Trophoblast cell (in vitro differentiated cells and primary cell): ENCODE results near the gene SEMA3B.

Source experiments
- DNase-seq, 2 donors: peaks; one replicate each; pipeline ENCODE4 v3.0.0-alpha.2; 2016
- H2AFZ ChIP-seq: 2 replicates; pipeline ENCODE4 v1.6.1; 2013; ENCODE audit warnings: low read length, moderate library complexity, mild to moderate bottlenecking; ENCODE audit not compliant: insufficient read depth, poor library complexity
- H2AK5ac ChIP-seq: 2 replicates; pipeline ENCODE4 v1.6.1; 2013; ENCODE audit warnings: mild to moderate bottlenecking, low read length
- H2BK120ac ChIP-seq: 2 replicates; pipeline ENCODE4 v1.6.1; 2013; ENCODE audit warnings: low read length, mild to moderate bottlenecking, moderate library complexity; ENCODE audit not compliant: insufficient read depth, poor library complexity
- H2BK12ac ChIP-seq: 2 replicates; pipeline ENCODE4 v1.6.1; 2013; ENCODE audit warnings: mild to moderate bottlenecking, low read length, moderate library complexity
- H2BK5ac ChIP-seq: 2 replicates; pipeline ENCODE4 v1.6.1; 2013; ENCODE audit warnings: low read length, low read depth, moderate library complexity, mild to moderate bottlenecking; ENCODE audit not compliant: poor library complexity
- H3K14ac ChIP-seq: 2 replicates; pipeline ENCODE4 v1.6.1; 2013; ENCODE audit warnings: mild to moderate bottlenecking, low read length
- H3K18ac ChIP-seq: 2 replicates; pipeline ENCODE4 v1.6.1; 2013; ENCODE audit warnings: mild to moderate bottlenecking, low read length
- H3K23ac ChIP-seq: 2 replicates; pipeline ENCODE4 v1.6.1; 2013; ENCODE audit warnings: low read length
- H3K27ac ChIP-seq: 2 replicates; pipeline ENCODE4 v1.5.1; 2013; ENCODE audit warnings: low read depth, mild to moderate bottlenecking, inconsistent platforms, low read length, moderate library complexity
- H3K27me3 ChIP-seq: 2 replicates; pipeline ENCODE4 v1.6.1; 2013; ENCODE audit warnings: inconsistent platforms, mild to moderate bottlenecking, low read length, moderate library complexity; ENCODE audit not compliant: insufficient read depth
- H3K36me3 ChIP-seq, 2 experiments: 1 replicate in 1 of 2; 2 replicates in 1 of 2; pipeline ENCODE4 v1.6.1; 2013; ENCODE audit warnings: low read length in 2 of 2, mild to moderate bottlenecking in 2 of 2, moderate library complexity in 1 of 2; ENCODE audit not compliant: insufficient read depth in 2 of 2, control insufficient read depth in 1 of 2
- H3K4ac ChIP-seq: 2 replicates; pipeline ENCODE4 v1.6.1; 2013; ENCODE audit warnings: low read depth, mild to moderate bottlenecking, low read length, moderate library complexity
- H3K4me1 ChIP-seq, 2 experiments: 1 replicate in 1 of 2; 2 replicates in 1 of 2; pipeline ENCODE4 v1.6.1; 2013; ENCODE audit warnings: low read length in 2 of 2, mild to moderate bottlenecking in 2 of 2, moderate library complexity in 1 of 2; ENCODE audit not compliant: insufficient read depth in 2 of 2, control insufficient read depth in 1 of 2
- H3K4me2 ChIP-seq: 2 replicates; pipeline ENCODE4 v1.6.1; 2013; ENCODE audit warnings: inconsistent platforms, mild to moderate bottlenecking, low read length, moderate library complexity
- H3K4me3 ChIP-seq: 2 replicates; pipeline ENCODE4 v1.5.1; 2013; ENCODE audit warnings: mild to moderate bottlenecking, low read depth, low read length, inconsistent platforms
- H3K79me1 ChIP-seq: one replicate; pipeline ENCODE4 v1.6.1; 2013; ENCODE audit warnings: low read length
- H3K79me2 ChIP-seq: 2 replicates; pipeline ENCODE4 v1.6.1; 2013; ENCODE audit warnings: low read length, mild to moderate bottlenecking; ENCODE audit not compliant: control insufficient read depth, insufficient read depth, poor library complexity
- H3K9ac ChIP-seq: 2 replicates; pipeline ENCODE4 v1.6.1; 2013; ENCODE audit warnings: mild to moderate bottlenecking, low read length
- H3K9me3 ChIP-seq: 2 replicates; pipeline ENCODE4 v1.6.1; 2013; ENCODE audit warnings: low read depth, mild to moderate bottlenecking, control low read depth, inconsistent platforms, low read length; ENCODE audit not compliant: insufficient read depth
- H4K12ac ChIP-seq: 2 replicates; pipeline ENCODE4 v1.6.1; 2013; ENCODE audit warnings: low read depth, mild to moderate bottlenecking, low read length, moderate library complexity
- H4K8ac ChIP-seq: 2 replicates; pipeline ENCODE4 v1.6.1; 2013; ENCODE audit warnings: low read depth, mild to moderate bottlenecking, low read length, moderate library complexity
- H4K91ac ChIP-seq: one replicate; pipeline ENCODE4 v1.6.1; 2013; ENCODE audit warnings: low read depth, mild to moderate bottlenecking, low read length, moderate library complexity
- WGBS: extraction: QIAGEN DNeasy Blood & Tissue Kit; methylation state at CpG from one replicate; pipeline ENCODE4 v1.1.7; 2013; ENCODE audit warnings: missing lambda C conversion rate; ENCODE audit not compliant: insufficient read length, insufficient coverage; ENCODE audit errors: extremely low coverage; 5-methylcytosine and 5-hydroxymethylcytosine counted together

Gene SEMA3B

DNA sequence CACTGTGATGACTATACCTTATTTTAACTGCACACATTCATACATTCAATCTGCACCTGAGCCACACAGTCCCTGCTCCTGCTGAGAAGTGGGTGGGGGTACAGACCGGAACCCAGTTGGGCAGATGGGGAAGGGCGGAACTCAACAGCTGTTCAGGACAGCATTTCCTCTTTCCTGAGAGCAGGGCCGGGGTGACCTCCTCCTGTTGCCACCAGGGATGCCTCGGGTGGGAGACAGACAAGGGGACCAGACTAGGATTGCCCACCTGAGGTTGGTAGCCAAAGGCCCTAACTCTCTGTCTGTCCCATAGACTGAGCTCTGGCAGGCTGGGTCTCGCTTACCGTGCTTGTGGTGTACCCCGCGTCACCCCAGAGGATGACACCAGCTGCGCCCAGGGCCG lies 49.7 kb downstream of the SEMA3B start:
- Histone ChIP-seq H3K9me3 (peaks cover 2% of the 10 kb centered on the region), H4K12ac (no peak overlapping the region), H2BK5ac (no peak overlapping the region), H3K79me1 (peaks cover 16% of the 10 kb centered on the region), H3K4me2 (no peak overlapping the region), H3K4me1 (peaks cover 40 to 42% of the 10 kb centered on the region in 2 experiments), H3K79me2 (peaks cover 15% of the 10 kb centered on the region), H3K4ac (no peak overlapping the region), H3K4me3 (no peak overlapping the region), H3K14ac (no peak overlapping the region), H2AK5ac (no peak overlapping the region), H2AFZ (no peak overlapping the region), H2BK12ac (no peak overlapping the region), H3K36me3 (peaks cover 29% of the 10 kb centered on the region in 2 experiments), H3K23ac (no peak overlapping the region), H3K27ac (no peak overlapping the region), H2BK120ac (no peak overlapping the region), H4K91ac (no peak overlapping the region), H4K8ac (no peak overlapping the region), H3K18ac (no peak overlapping the region), H3K9ac (no peak overlapping the region), H3K27me3 (no peaks in the 10 kb centered on the region)
- WGBS, result no CpG with 5 or more reads among the region's 10 CpGs
- no peak for DNase-seq

DNA sequence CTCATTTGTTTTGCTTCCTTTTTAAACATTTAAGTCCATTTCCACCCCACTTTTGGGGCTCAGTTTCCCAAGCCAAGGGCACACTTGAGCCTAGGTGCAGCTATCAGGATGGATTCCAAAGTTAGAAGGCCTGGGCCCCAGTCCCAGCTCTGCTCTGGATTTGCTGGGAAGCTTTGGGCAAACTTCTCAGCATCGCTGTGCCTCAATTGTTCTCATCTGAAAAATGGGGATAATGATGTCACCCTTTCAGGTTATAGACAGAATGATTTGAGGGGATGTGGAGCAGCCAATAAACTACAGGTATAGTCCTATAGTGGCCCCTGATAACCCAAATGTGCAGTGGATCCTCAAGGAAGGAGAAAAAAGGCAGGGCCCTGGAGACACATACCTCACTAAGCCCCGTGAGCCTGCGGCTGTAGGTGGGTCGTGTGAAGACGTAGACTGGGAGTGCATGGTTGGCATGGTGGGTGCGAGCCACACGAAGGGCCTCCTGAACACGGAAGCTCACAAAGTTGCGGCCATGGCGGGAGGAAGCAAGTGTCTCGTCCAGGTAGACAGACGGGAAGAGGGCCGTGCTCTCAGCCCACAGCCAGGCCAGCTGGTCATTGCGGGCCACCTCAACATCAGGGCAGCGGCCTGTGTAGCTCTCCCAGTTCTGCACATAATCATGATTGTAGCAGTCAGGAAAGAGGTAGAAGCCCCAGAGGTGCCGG lies 50.4 kb downstream of the SEMA3B start:
- H3K36me3 ChIP-seq, result peaks cover 32% of the 10 kb centered on the region in 2 experiments

DNA sequence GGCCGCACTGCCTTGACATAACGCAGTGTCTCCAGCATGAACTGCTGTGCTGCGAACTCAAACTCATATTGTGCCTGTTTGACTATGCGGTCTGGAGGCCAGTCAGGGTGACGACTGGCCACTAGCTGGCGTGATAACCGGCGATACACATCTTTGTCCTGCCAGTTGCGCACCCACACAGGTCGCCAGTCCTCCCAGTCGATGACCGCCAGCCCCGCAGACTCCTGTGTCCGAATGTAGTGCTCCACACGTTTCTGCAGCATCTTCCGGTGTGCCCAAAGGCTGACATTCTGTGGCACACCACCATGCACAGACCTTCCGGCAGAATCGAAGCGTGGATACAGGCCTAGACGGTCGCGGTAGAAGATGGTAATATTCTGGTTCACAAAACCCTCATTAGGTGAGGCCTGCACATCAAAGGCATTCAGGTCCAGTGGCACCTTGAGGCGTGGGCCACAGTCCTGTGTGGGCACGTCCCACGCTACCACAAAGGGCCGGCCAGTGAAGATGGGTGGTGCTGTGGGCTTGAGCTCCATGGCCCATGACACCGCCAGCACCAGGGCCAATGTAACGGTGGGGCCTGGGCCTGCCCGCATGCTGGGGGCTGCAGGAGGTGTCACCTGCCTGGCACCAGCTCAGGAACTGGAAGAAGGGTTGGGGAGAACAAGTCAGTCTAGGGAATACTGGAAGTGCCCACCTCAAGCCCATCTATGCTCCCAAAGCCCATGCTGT lies 51.1 kb downstream of the SEMA3B start:
- H3K14ac ChIP-seq, result peak overlapping the region; percentile 88
- H3K9ac ChIP-seq, result peak overlapping the region; percentile 73
- no peak overlapping the region for H2AFZ ChIP-seq
- peak overlapping the region; percentile 0 for H3K18ac ChIP-seq
- H3K79me1 ChIP-seq, result peaks cover 16% of the 10 kb centered on the region
- peaks cover 32% of the 10 kb centered on the region in 2 experiments for H3K36me3 ChIP-seq
- whole genome bisulfite sequencing, result no CpG with 5 or more reads among the region's 29 CpGs
- H2BK120ac ChIP-seq, result no peak overlapping the region
- H2BK5ac ChIP-seq, result no peak overlapping the region
- H3K23ac ChIP-seq, result no peak overlapping the region
- peak overlapping the region; percentile 81 for H4K91ac ChIP-seq
- H3K9me3 ChIP-seq, result peaks cover under 1% of the 10 kb centered on the region
- peaks cover 15% of the 10 kb centered on the region for H3K79me2 ChIP-seq
- H3K27ac ChIP-seq, result no peak overlapping the region
- H2BK12ac ChIP-seq, result no peak overlapping the region
- H4K8ac ChIP-seq, result no peak overlapping the region
- H3K4ac ChIP-seq, result peak overlapping the region; percentile 43
- peak overlapping the region; percentile 3 for H2AK5ac ChIP-seq
- H3K4me3 ChIP-seq, result peak overlapping the region; percentile 88
- H3K4me2 ChIP-seq, result peak overlapping the region; percentile 75
- H4K12ac ChIP-seq, result peak overlapping the region; percentile 0
- peaks cover 40 to 42% of the 10 kb centered on the region in 2 experiments for H3K4me1 ChIP-seq
- no peaks in the 10 kb centered on the region for H3K27me3 ChIP-seq
- DNase-seq, result no peak

More for the DNA sequence above, 50.4 kb downstream of the SEMA3B start:
- DNase-seq, result no peak
- no CpG with 5 or more reads among the region's 16 CpGs for WGBS
- Histone ChIP-seq H3K27ac (no peak overlapping the region), H3K9me3 (peaks cover 2% of the 10 kb centered on the region), H3K4ac (no peak overlapping the region), H3K14ac (no peak overlapping the region), H3K79me2 (peaks cover 15% of the 10 kb centered on the region), H3K79me1 (peaks cover 16% of the 10 kb centered on the region), H2AFZ (no peak overlapping the region), H3K27me3 (no peaks in the 10 kb centered on the region), H3K18ac (no peak overlapping the region), H2BK120ac (no peak overlapping the region), H4K91ac (no peak overlapping the region), H3K23ac (no peak overlapping the region), H3K9ac (no peak overlapping the region), H4K8ac (no peak overlapping the region), H3K4me2 (no peak overlapping the region), H2BK12ac (no peak overlapping the region), H3K4me3 (no peak overlapping the region), H3K4me1 (peaks cover 40 to 42% of the 10 kb centered on the region in 2 experiments), H2BK5ac (no peak overlapping the region), H4K12ac (no peak overlapping the region), H2AK5ac (no peak overlapping the region)

DNA sequence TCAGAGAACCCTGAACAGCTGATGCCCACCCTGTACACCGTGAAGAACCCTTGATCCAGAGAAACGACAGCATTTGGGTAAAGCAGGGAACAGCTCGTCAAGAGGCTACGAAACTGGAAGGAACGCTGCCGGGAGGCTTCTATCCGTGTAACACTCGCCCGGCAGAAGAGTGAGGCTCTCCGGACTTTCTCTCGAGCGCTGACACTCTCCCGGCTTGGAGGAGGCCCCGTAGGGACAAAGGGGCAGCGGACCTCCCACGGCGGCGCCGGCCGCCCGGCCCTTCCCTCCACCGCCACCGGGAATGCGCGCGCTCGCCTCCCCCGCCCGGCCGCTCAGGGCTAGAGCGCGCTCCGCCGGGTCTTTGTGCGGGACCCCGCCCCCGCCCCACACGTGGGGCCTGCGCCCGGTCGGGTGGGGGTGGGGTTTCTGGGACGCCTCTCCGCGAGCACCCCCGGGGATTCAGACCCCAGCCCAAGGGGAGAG lies 51.9 kb downstream of the SEMA3B start:
- WGBS, result no CpG with 5 or more reads among the region's 45 CpGs
- Histone ChIP-seq H3K9me3 (peaks cover 1% of the 10 kb centered on the region), H3K4ac (peak overlapping the region; percentile 43), H3K79me1 (peaks cover 16% of the 10 kb centered on the region), H4K12ac (peak overlapping the region; percentile 88), H3K9ac (peak overlapping the region; percentile 93), H3K27ac (peak overlapping the region; percentile 93), H3K18ac (peak overlapping the region; percentile 93), H4K8ac (peak overlapping the region; percentile 88), H2AK5ac (peak overlapping the region; percentile 40), H3K4me2 (peak overlapping the region; percentile 75), H2BK5ac (peak overlapping the region; percentile 99), H3K23ac (no peak overlapping the region), H3K4me1 (peaks cover 38 to 42% of the 10 kb centered on the region in 2 experiments), H3K14ac (peak overlapping the region; percentile 88), H4K91ac (peak overlapping the region; percentile 99), H3K36me3 (peaks cover 34 to 38% of the 10 kb centered on the region in 2 experiments), H2BK12ac (no peak overlapping the region), H3K4me3 (peak overlapping the region; percentile 88), H3K27me3 (no peaks in the 10 kb centered on the region), H2AFZ (peak overlapping the region; percentile 66), H3K79me2 (peaks cover 15% of the 10 kb centered on the region), H2BK120ac (peak overlapping the region; percentile 56)
- DNase-seq, result peak; percentile 41 to 63
